GM12872 (cell line): ENCODE data around the gene MBNL1.

Experiments
- TF ChIP-seq, protein P1 (sequence below): IDR thresholded peaks from 3 replicates; pipeline ENCODE4 v1.5.1; 2011; ENCODE audit warnings: low read depth, mild to moderate bottlenecking, low read length, moderate library complexity; ENCODE audit not compliant: insufficient read depth

MBNL1 gene

DNA sequence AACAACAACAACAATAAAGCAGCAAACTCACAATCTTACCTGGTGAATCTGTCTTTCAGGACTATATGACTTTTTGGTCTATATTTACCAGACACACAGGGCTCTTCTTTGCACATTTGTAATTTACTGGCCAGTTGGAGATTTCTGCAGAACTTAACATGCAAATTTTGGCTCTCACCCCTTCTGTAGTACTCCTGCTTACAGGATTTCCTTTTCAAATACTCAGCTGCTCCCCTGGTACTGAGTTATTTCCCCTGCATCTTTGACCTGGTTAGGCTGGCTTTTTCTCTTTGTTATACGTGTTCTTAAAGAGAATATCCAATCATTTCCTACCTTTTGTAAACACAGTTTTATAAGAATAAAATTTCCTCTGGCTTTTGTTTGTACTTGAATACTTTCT lies 228.0 kb downstream of the MBNL1 start:
- TF ChIP-seq, protein P1, sequence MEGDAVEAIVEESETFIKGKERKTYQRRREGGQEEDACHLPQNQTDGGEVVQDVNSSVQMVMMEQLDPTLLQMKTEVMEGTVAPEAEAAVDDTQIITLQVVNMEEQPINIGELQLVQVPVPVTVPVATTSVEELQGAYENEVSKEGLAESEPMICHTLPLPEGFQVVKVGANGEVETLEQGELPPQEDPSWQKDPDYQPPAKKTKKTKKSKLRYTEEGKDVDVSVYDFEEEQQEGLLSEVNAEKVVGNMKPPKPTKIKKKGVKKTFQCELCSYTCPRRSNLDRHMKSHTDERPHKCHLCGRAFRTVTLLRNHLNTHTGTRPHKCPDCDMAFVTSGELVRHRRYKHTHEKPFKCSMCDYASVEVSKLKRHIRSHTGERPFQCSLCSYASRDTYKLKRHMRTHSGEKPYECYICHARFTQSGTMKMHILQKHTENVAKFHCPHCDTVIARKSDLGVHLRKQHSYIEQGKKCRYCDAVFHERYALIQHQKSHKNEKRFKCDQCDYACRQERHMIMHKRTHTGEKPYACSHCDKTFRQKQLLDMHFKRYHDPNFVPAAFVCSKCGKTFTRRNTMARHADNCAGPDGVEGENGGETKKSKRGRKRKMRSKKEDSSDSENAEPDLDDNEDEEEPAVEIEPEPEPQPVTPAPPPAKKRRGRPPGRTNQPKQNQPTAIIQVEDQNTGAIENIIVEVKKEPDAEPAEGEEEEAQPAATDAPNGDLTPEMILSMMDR, result no peak

DNA sequence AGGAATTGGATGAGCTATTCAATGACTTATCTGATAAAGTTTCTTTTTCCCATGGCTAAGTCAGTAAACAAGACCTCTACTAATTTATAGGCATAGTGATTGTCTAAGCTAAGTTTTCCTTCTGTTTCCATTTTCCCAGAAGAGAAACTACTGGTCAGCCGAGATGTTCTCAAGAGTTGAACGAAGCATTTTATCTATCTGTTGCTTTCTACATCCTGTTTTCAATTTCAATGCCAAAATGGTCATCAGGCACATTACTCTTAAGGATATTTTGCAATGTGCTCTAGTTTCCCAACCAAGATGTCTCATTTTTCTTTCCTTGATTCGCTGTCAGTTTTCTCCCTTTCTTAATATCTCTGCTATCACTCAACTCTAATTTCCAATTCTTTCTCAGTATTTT lies 228.7 kb downstream of the MBNL1 start:
- TF ChIP-seq, protein P1, result no peak

DNA sequence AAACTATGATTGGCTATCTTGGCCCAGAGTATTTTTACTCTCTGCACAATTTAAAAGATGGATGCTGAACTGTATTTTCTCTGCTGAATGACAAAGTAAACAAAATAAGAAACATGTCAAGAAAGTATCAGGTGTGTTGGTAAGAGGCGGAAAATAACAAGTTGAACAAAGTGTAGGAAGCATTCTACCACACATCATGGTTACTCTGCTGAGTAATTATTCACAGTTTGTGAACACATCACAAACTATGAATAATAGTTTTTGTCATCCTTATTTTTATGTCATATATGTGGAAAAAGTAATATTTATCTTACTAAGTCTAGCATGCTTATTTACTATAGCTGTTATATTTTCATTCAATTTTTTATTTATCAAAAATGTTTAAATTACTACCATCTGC lies 229.2 kb downstream of the MBNL1 start:
- TF ChIP-seq, protein P1, result no peak

DNA sequence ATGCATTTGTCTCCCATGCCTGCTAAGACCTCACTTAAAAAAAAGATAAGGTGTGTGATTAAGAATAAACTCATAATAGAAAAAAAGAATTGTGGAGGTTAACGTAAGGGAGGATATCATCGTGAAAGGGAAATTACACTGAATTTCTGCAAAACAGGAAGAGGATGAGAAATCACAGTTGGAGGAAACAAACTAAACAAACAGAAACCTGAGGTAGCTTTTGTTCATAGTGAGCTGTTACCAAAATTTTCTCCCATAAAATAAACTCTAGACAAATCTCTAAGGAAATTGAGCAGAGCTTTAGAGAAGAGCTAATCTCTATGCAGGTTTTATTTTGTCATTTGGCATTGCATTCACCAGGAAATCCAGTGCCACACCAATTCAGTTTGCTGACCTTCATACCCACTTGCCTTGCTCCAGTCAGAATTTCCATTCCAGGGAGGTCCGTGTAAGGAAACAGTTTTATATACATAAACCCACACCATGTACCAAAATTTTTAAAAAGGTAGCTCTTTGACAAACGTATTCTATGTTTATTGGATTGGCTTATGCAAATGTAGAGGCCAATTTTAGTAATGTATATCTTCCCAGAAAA lies 231.2 kb downstream of the MBNL1 start:
- TF ChIP-seq, protein P1, result no peak

DNA sequence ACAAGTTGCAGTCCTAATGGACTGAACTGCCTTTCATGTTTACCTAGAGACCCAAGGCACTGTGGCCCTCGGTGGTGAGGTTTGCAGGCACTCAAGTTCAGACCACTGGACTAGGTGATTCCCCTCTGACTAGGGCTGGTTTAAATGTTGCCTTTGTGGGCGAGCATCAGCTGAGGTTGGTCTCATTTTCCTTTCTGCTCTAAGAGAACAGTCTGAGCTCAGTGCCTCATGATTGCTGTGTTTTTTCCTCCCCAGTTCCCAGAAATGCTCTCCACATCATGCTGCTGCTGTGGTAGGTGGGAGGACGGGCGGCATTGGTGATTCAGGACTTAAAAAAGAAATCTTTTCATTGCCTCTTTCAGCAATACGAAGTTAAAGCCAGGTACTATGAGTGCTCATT lies 237.2 kb downstream of the MBNL1 start:
- TF ChIP-seq, protein P1, result no peak

DNA sequence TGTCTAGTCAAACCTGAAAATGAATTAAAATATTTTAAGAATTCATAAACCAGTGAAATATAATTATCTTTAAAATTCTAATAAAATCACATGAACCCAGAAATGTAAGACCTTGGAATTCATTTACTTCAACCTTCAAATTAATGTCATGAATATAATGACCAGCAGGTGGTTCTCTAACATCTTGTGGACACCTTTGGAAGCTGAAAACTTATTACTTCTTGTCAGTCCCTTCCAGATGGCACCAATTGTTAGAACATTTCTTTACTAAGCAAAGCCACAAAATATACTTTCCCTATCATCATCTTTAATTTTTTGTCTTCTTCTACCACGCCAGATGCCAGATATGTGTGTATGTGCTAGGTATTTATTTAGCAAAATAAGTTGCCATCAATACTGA lies 240.0 kb downstream of the MBNL1 start:
- TF ChIP-seq, protein P1, result peak; percentile 43; the same call in 2 of the 3 replicates

DNA sequence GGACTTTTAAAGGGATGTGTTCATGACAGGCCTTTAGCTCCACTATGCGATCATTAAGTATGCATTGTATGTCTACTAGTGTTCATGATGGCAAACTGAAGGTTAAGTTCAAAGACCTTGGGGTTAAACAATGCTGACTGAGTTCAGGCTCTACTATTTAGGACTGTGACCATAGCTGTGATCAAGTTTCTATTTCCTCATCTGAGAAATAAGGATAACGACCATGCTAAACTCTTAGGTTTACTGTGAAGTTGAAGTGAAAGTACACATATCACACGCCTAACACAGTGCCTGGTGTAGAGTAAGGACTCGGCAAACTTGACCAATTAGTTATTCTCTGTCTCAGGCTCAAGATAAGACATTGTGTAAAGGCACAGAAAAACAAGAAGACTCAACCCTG lies 243.2 kb downstream of the MBNL1 start:
- TF ChIP-seq, protein P1, result no peak
